Measurements from ENCODE around the gene PI4KB. TPM values are rescaled to one million over a fixed set of nuclear protein-coding genes. Genes with fewer than 3 reads are reported as not detected.
A peak's percentile ranks its signal among the peaks of the same experiment; 100 is the strongest.

PI4KB gene
- 32.5 and 35.5 TPM in 2 replicates for polyA plus RNA-seq (2013)

DNA sequence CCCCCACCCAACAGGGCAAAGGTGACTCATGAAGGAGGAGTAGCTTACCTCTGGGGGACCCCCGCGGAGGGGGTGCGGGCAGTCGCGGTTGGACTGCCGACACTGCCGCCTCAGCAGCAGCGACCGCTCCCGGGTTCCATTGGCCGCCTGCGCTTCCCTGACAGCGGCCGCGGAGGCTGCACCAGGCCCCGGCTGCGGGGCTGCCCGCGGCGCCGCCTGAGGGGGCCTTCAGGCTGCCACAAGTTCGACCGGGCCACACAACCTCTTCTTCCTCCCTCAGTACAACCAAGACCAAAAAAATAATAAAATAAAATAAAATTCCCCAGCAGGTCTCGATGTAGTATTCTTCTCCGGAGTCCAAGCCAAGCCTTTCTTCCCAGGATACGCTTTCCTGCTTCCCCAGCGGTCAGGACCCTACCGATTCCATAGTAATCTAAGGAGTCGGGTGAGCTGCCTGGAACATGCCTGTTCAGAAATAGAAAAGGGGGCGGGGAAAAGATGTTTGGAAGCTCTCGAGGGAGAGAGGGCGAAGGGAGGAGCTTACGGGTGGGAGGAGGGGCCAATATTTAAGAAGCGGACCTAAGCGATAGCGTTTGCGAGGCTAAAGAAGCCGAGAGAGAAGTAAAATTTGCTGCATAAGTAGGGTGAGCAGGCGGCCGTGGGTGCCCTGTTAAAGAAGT, at the start of gene PI4KB:
Gene PI4KB, minus strand, starts transcription at position 194 of the 680 bp plus-strand sequence. CDS start 10,935 bp downstream, outside the sequence.
- Histone ChIP-seq H2AK5ac (ENCODE audit: low read length) (peak within 1 kb of the TSS; percentile 91), H3K9me3 (ENCODE audit: insufficient read depth, low read depth, low read length) (peaks cover 2% of the 10 kb centered on the region), H3K9ac (ENCODE audit: low read length) (peak within 1 kb of the TSS; percentile 84), H3K4me3 (ENCODE audit: low read depth, low read length) (peak within 1 kb of the TSS; percentile 70), H2BK12ac (ENCODE audit: low read length) (peak within 1 kb of the TSS; percentile 8), H3K27me3 (ENCODE audit: insufficient read depth, low read length) (no peaks in the 10 kb centered on the region), H3K79me2 (ENCODE audit: control insufficient read depth, insufficient read depth, low read length, poor library complexity) (peaks cover 7% of the 10 kb centered on the region), H3K4ac (ENCODE audit: low read depth, low read length) (peak within 1 kb of the TSS; percentile 97), H4K91ac (ENCODE audit: low read depth, low read length) (peak within 1 kb of the TSS; percentile 79), H3K14ac (ENCODE audit: low read length) (peak within 1 kb of the TSS; percentile 85), H2AFZ (ENCODE audit: insufficient read depth, low read length, poor library complexity) (peak within 1 kb of the TSS; percentile 93), H3K79me1 (ENCODE audit: low read length) (peaks cover 11% of the 10 kb centered on the region), H2BK120ac (ENCODE audit: insufficient read depth, low read length, poor library complexity) (peak within 1 kb of the TSS; percentile 63), H4K12ac (ENCODE audit: low read depth, low read length) (peak within 1 kb of the TSS; percentile 54), H3K4me2 (ENCODE audit: low read length) (peak within 1 kb of the TSS; percentile 91), H3K4me1 (ENCODE audit: control insufficient read depth in 1 of 2, insufficient read depth in 2 of 2, low read length in 2 of 2) (peaks cover 10 to 18% of the 10 kb centered on the region in 2 experiments), H2BK5ac (ENCODE audit: low read depth, low read length, poor library complexity) (peak within 1 kb of the TSS; percentile 81), H3K36me3 (ENCODE audit: control insufficient read depth in 1 of 2, insufficient read depth in 2 of 2, low read length in 2 of 2) (peaks cover 8% of the 10 kb centered on the region in 2 experiments), H3K18ac (ENCODE audit: low read length) (peak within 1 kb of the TSS; percentile 33), H3K23ac (ENCODE audit: low read length) (no peak within 1 kb of the TSS), H4K8ac (ENCODE audit: low read depth, low read length) (peak within 1 kb of the TSS; percentile 93), H3K27ac (ENCODE audit: low read depth, low read length) (peak within 1 kb of the TSS; percentile 78)
- no CpG with 5 or more reads among the region's 40 CpGs for WGBS (ENCODE audit: extremely low coverage, insufficient coverage, insufficient read length)
- DNase-seq: peak; percentile 96 to 99

DNA sequence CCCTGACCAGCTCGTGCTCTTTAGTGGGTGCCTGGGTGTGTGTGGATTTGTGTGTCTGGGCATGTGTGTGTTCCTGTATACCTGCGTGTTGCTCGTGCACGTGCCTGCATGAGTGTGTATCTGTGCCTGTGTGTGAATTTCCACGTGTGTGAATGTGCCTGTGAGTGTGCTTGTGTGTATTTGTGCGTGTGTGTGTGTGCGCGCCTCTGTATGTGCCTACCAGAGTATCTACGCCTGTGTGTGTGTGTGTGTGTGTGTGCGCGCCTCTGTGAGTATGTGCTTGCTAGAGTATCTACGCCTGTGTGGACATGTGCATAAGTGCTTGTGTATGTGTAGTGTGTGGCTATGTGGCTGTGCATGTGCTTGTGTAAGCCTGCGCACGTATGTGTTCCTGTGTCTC, 46.0 kb upstream of the PI4KB start:
- H3K27ac ChIP-seq (ENCODE audit: low read depth, low read length): no peak overlapping the region
- H3K4ac ChIP-seq (ENCODE audit: low read depth, low read length): no peak overlapping the region
- H3K27me3 ChIP-seq (ENCODE audit: insufficient read depth, low read length): no peaks in the 10 kb centered on the region
- H3K4me1 ChIP-seq (ENCODE audit: control insufficient read depth in 1 of 2, insufficient read depth in 2 of 2, low read length in 2 of 2): peaks cover 0 to 4% of the 10 kb centered on the region in 2 experiments
- no CpG with 5 or more reads among the region's 14 CpGs for WGBS (ENCODE audit: extremely low coverage, insufficient coverage, insufficient read length)
- no peak overlapping the region for H2BK120ac ChIP-seq (ENCODE audit: insufficient read depth, low read length, poor library complexity)
- H3K4me2 ChIP-seq (ENCODE audit: low read length): no peak overlapping the region
- peaks cover 2% of the 10 kb centered on the region for H3K79me2 ChIP-seq (ENCODE audit: control insufficient read depth, insufficient read depth, low read length, poor library complexity)
- H4K8ac ChIP-seq (ENCODE audit: low read depth, low read length): no peak overlapping the region
- no peak overlapping the region for H3K23ac ChIP-seq (ENCODE audit: low read length)
- H4K91ac ChIP-seq (ENCODE audit: low read depth, low read length): no peak overlapping the region
- no peak overlapping the region for H2AK5ac ChIP-seq (ENCODE audit: low read length)
- no peak overlapping the region for H3K4me3 ChIP-seq (ENCODE audit: low read depth, low read length)
- no peak overlapping the region for H3K14ac ChIP-seq (ENCODE audit: low read length)
- H4K12ac ChIP-seq (ENCODE audit: low read depth, low read length): no peak overlapping the region
- DNase-seq: no peak
- peaks cover 2% of the 10 kb centered on the region for H3K79me1 ChIP-seq (ENCODE audit: low read length)
- no peak overlapping the region for H3K9ac ChIP-seq (ENCODE audit: low read length)
- H3K36me3 ChIP-seq (ENCODE audit: control insufficient read depth in 1 of 2, insufficient read depth in 2 of 2, low read length in 2 of 2): no peaks in the 10 kb centered on the region
- no peak overlapping the region for H2BK12ac ChIP-seq (ENCODE audit: low read length)
- no peak overlapping the region for H3K18ac ChIP-seq (ENCODE audit: low read length)
- no peak overlapping the region for H2AFZ ChIP-seq (ENCODE audit: insufficient read depth, low read length, poor library complexity)
- H2BK5ac ChIP-seq (ENCODE audit: low read depth, low read length, poor library complexity): no peak overlapping the region
- H3K9me3 ChIP-seq (ENCODE audit: insufficient read depth, low read depth, low read length): peaks cover 6% of the 10 kb centered on the region

DNA sequence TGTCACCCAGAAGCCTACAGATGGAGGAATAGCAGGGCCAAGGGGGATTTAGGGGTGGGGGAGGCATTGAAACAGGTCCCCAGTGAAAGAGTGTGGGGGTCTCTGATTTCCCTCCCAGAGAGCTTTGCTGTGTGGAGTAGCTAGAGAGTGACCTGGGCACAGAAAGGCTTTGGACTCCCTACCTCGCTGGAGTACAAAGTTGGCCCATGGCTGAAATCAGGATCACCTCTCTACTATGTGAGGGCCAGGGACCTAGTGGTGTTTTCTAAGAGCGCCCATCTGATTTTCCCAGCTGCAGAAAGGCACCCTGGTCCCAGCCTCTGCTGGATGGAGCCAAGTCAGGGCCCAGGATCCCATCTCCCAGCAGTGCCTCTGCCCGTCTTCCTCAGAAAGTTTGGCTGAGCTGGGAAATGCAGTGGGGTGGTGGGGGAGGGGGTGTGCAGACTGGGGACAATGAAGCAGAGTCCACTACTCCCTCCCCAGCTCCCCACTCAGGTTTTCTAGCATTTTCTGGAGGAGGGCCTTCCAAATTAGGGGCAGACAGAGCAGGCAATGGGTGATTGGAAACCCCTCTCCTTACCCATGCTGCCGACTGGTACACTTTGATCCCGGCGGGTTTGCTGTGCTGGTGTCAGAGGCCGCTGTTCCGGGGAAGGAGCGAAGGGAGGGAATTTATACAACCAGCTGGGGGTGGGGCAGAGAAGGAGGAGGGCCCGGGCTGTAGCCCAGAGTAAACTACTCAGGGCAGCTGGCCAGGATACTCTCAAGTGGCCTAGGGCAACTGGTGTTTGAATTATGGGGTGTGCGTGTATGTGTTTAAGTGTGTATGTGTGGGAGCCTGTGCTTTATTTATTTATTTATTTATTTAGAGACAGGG, 45.1 kb upstream of the PI4KB start, which contains the start of gene SELENBP1:
Gene SELENBP1, minus strand, starts transcription at position 648 of the 877 bp plus-strand sequence. Its CDS starts 64 bp downstream, at position 584.
- no CpG with 5 or more reads among the region's 11 CpGs for WGBS (ENCODE audit: extremely low coverage, insufficient coverage, insufficient read length)
- Histone ChIP-seq H3K4me3 (ENCODE audit: low read depth, low read length) (no peak within 1 kb of the TSS), H3K18ac (ENCODE audit: low read length) (no peak within 1 kb of the TSS)

DNA sequence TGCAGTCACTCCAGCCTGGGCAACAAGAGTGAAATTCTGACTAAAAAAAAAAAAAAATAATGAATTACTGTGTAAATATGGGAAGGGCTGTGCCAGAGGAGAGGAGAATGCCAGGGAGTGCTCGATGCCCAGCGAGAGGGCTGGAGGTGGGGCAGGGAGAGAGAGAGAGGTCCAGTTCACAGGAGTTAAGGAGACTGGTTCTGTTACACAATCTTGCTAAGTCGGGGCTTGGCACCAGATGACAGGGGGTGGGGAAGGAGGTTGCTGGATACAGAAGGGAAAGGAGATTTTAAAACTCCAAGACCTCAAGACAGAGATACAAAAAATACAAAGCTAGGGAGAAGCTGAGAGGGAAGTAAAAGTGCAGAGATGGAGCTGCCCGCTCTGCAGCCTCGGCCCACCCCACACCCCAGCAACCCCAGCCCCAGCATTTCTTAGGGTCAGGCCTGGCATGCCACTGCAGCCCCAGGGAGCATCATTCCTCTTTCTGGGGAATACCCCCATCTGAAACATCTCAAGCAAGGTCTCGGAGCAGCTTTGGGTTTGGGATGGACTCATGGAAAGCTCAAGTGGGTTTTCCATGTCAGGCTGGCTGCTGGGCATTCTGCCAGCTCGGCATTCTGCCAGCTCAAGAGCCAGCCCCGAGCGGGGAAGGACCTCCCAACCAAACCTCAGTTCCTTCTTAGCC, 44.3 kb upstream of the PI4KB start:
- H3K14ac ChIP-seq (ENCODE audit: low read length): no peak overlapping the region
- H2BK12ac ChIP-seq (ENCODE audit: low read length): no peak overlapping the region
- no peak overlapping the region for H3K23ac ChIP-seq (ENCODE audit: low read length)
- no peak overlapping the region for H3K9ac ChIP-seq (ENCODE audit: low read length)
- H4K91ac ChIP-seq (ENCODE audit: low read depth, low read length): no peak overlapping the region
- no peak overlapping the region for H2BK120ac ChIP-seq (ENCODE audit: insufficient read depth, low read length, poor library complexity)
- H3K4me2 ChIP-seq (ENCODE audit: low read length): no peak overlapping the region
- H2AK5ac ChIP-seq (ENCODE audit: low read length): no peak overlapping the region
- H3K27me3 ChIP-seq (ENCODE audit: insufficient read depth, low read length): no peaks in the 10 kb centered on the region
- H3K36me3 ChIP-seq (ENCODE audit: control insufficient read depth in 1 of 2, insufficient read depth in 2 of 2, low read length in 2 of 2): no peaks in the 10 kb centered on the region
- no peak for DNase-seq
- H3K4me3 ChIP-seq (ENCODE audit: low read depth, low read length): no peak overlapping the region
- no peak overlapping the region for H4K8ac ChIP-seq (ENCODE audit: low read depth, low read length)
- no peak overlapping the region for H4K12ac ChIP-seq (ENCODE audit: low read depth, low read length)
- H2BK5ac ChIP-seq (ENCODE audit: low read depth, low read length, poor library complexity): no peak overlapping the region
- no peak overlapping the region for H3K4ac ChIP-seq (ENCODE audit: low read depth, low read length)
- peaks cover 0 to 4% of the 10 kb centered on the region in 2 experiments for H3K4me1 ChIP-seq (ENCODE audit: control insufficient read depth in 1 of 2, insufficient read depth in 2 of 2, low read length in 2 of 2)
- H3K79me1 ChIP-seq (ENCODE audit: low read length): peaks cover 2% of the 10 kb centered on the region
- peaks cover 6% of the 10 kb centered on the region for H3K9me3 ChIP-seq (ENCODE audit: insufficient read depth, low read depth, low read length)
- no peak overlapping the region for H3K27ac ChIP-seq (ENCODE audit: low read depth, low read length)
- WGBS (ENCODE audit: extremely low coverage, insufficient coverage, insufficient read length): no CpG with 5 or more reads among the region's 9 CpGs
- peaks cover 2% of the 10 kb centered on the region for H3K79me2 ChIP-seq (ENCODE audit: control insufficient read depth, insufficient read depth, low read length, poor library complexity)
- H2AFZ ChIP-seq (ENCODE audit: insufficient read depth, low read length, poor library complexity): no peak overlapping the region
- H3K18ac ChIP-seq (ENCODE audit: low read length): no peak overlapping the region

More for the DNA sequence above, 45.1 kb upstream of the PI4KB start, which contains the start of gene SELENBP1:
- Histone ChIP-seq H3K4me2 (ENCODE audit: low read length) (peak within 1 kb of the TSS; percentile 50), H3K4me1 (ENCODE audit: control insufficient read depth in 1 of 2, insufficient read depth in 2 of 2, low read length in 2 of 2) (peaks cover 0 to 4% of the 10 kb centered on the region in 2 experiments), H3K27ac (ENCODE audit: low read depth, low read length) (no peak within 1 kb of the TSS), H4K8ac (ENCODE audit: low read depth, low read length) (peak within 1 kb of the TSS; percentile 54), H2BK120ac (ENCODE audit: insufficient read depth, low read length, poor library complexity) (peak within 1 kb of the TSS; percentile 35), H3K9me3 (ENCODE audit: insufficient read depth, low read depth, low read length) (peaks cover 6% of the 10 kb centered on the region), H4K12ac (ENCODE audit: low read depth, low read length) (peak within 1 kb of the TSS; percentile 67), H2AK5ac (ENCODE audit: low read length) (no peak within 1 kb of the TSS), H4K91ac (ENCODE audit: low read depth, low read length) (no peak within 1 kb of the TSS), H2AFZ (ENCODE audit: insufficient read depth, low read length, poor library complexity) (peak within 1 kb of the TSS; percentile 84), H3K27me3 (ENCODE audit: insufficient read depth, low read length) (no peaks in the 10 kb centered on the region), H2BK5ac (ENCODE audit: low read depth, low read length, poor library complexity) (no peak within 1 kb of the TSS), H3K36me3 (ENCODE audit: control insufficient read depth in 1 of 2, insufficient read depth in 2 of 2, low read length in 2 of 2) (no peaks in the 10 kb centered on the region), H3K4ac (ENCODE audit: low read depth, low read length) (no peak within 1 kb of the TSS), H2BK12ac (ENCODE audit: low read length) (no peak within 1 kb of the TSS), H3K23ac (ENCODE audit: low read length) (no peak within 1 kb of the TSS), H3K14ac (ENCODE audit: low read length) (peak within 1 kb of the TSS; percentile 42), H3K9ac (ENCODE audit: low read length) (no peak within 1 kb of the TSS), H3K79me1 (ENCODE audit: low read length) (peaks cover 2% of the 10 kb centered on the region), H3K79me2 (ENCODE audit: control insufficient read depth, insufficient read depth, low read length, poor library complexity) (peaks cover 2% of the 10 kb centered on the region)
- no peak for DNase-seq

Data from trophoblast cell (in vitro differentiated cells and primary cell).